Heart left ventricle (tissue), 16 donors: ENCODE data around the gene HSF4. TPM values are rescaled to one million over a fixed set of nuclear protein-coding genes. Genes with fewer than 3 reads are reported as not detected.

Source experiments
- ATAC-seq, 4 donors: fragments of 200-7000 bp; cut with Tn5 transposase; one replicate each; pipeline ENCODE4 v1.9.1; 2020 to 2022; ENCODE audit warnings: moderate library complexity in 4 of 4, mild to moderate bottlenecking in 3 of 4, moderate number of reproducible peaks in 1 of 4
- DNase-seq, 5 donors: peaks; one replicate each; pipeline ENCODE4 v3.0.0-alpha.2; 2020
- H3K27ac ChIP-seq, 12 donors: fragments of 200-600 bp; sonication (generic) in 4 of 12; one replicate each; pipeline versions ENCODE4 v1.5.0 to v1.8.0; 2016 to 2022; ENCODE audit warnings: mild to moderate bottlenecking in 2 of 12
- H3K27me3 ChIP-seq, 9 donors: fragments of 200-600 bp; sonication (generic) in 2 of 9; one replicate each; pipeline versions ENCODE4 v1.5.1 to v1.8.0; 2016 to 2022; ENCODE audit warnings: mild to moderate bottlenecking in 3 of 9
- H3K36me3 ChIP-seq, 9 donors: fragments of 200-600 bp; sonication (generic) in 2 of 9; one replicate each; pipeline versions ENCODE4 v1.5.0 to v1.8.0; 2018 to 2022; ENCODE audit warnings: mild to moderate bottlenecking in 2 of 9
- H3K4me1 ChIP-seq, 12 donors: fragments of 200-600 bp; sonication (generic) in 4 of 12; one replicate each; pipeline versions ENCODE4 v1.5.0 to v1.8.0; 2016 to 2022; ENCODE audit warnings: mild to moderate bottlenecking in 3 of 12
- H3K4me3 ChIP-seq, 12 donors: fragments of 200-600 bp; sonication (generic) in 4 of 12; one replicate each; pipeline versions ENCODE4 v1.5.0 to v1.8.0; 2017 to 2022; ENCODE audit warnings: mild to moderate bottlenecking in 9 of 12, moderate library complexity in 4 of 12
- H3K9me3 ChIP-seq, 12 donors: fragments of 200-600 bp; sonication (generic) in 4 of 12; one replicate each; pipeline versions ENCODE4 v1.5.0 to v1.8.0; 2016 to 2022; ENCODE audit warnings: mild to moderate bottlenecking in 1 of 12
- CTCF ChIP-seq, 12 donors: fragments of 200-600 bp; sonication (generic) in 4 of 12; IDR thresholded peaks; one replicate each; pipeline versions ENCODE4 v1.5.0 to v1.8.0; 2018 to 2022; ENCODE audit warnings: antibody characterized with exemption in 12 of 12, mild to moderate bottlenecking in 5 of 12
- POLR2A ChIP-seq, 2 donors: fragments of 450-650 bp; IDR thresholded peaks; one replicate each; pipeline ENCODE4 v1.6.1; 2017; ENCODE audit warnings: antibody characterized with exemption in 2 of 2, mild to moderate bottlenecking in 2 of 2, moderate library complexity in 2 of 2
- WGBS, 4 donors: extraction: QIAGEN DNeasy Blood & Tissue Kit in 2 of 4; methylation state at CpG; one replicate each; pipeline versions ENCODE4 v1.1.5 to v1.1.7; 2013 to 2018; 5-methylcytosine and 5-hydroxymethylcytosine counted together
- intact Hi-C, 10 donors: fragments of 100-400 bp; cut with DNase I; formaldehyde crosslinking; loops; one replicate each; pipeline versions ENCODE4 v1.11.1 to v1.14.2; 2022
- polyA plus RNA-seq, 2 donors: library from polyadenylated mRNA; stranded (reverse); fragments of 200-250 nt; gene quantifications; one replicate each; pipeline ENCODE4 v1.2.3, GENCODE V29; 2013
- total RNA-seq, 9 donors: library from RNA; depleted of rRNA in 2 of 9; stranded (reverse); fragments of >200 nt in 2 of 9; fragmentation: NEBNext Ultra II Directional in 3 of 9; extraction: Animal tissue kit (Norgen Biotek cat#: 25700) in 3 of 9; gene quantifications; one replicate each; pipeline versions ENCODE4 v1.1.0 to v1.2.4, GENCODE V29; 2016 to 2023
- donor health status: ischemic (EF 13 %, LVEDD 7.1; RV severe dilation, severe dysfunction).
- donor health status: healthy with polysubstance abuse.
- donor health status: DM: no; HTN: yes; CAD: no.
- donor health status: DM: no; HTN: no; CAD: no.
- donor health status: ischemic (EF 25% LVEDD 6.9; RV normal size, moderate dysfunction).
- donor health status: ischemic (EF 25% LVEDD 5.7; RV mildly dilated, moderate dysfunction).
- donor health status: healthy.
- donor health status: DM: yes; HTN: yes; CAD: no.
- donor health status: ischemic (EF 35%, LVEDD 5.7; RV mildly dilated, moderate dysfunction).
- donor health status: nonischemic (EF 11% LVEDD 7.7; RV severe dilation, severe dysfunction).
- donor health status: DM: yes; HTN: yes; CAD: no.
- donor health status: PGD.
- donor health status: ischemic (EF 29% LVEDD 5.4; RV normal size, mild dysfunction).
- donor health status: nonischemic (EF 23%, LVEDD 6.1; RV moderate dilation, normal function).

Gene HSF4
- total and polyA plus RNA-seq, 11 donors, result 5.9 to 62.5 (median 35.4) TPM

DNA sequence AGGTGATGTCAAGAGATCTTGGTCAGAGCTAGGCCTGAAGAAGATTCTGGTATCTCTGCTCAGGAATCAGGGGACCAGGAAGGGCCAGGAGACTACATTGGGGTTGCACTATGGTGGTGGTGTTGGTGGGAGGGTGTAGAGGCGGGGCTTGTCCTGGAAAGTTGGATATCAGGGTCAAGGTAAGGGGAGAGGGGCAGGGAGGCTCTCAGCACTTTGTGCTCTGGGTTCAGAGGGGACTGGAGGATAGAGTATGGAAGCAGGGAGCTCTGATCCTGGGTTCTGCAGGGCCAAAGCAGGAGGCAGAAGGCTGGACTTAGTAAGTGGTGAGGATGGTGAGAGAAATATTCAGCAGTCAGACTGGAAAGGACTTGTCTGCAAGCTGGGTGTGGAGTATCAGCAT lies 8.8 kb downstream of the HSF4 start:
- ATAC-seq (no peak), DNase-seq (no peak)
- Histone ChIP-seq H3K9me3 (no peaks in the 10 kb centered on the region), H3K4me3 (peak overlapping the region in 10 of 12 donors; percentile 29 to 65 (median 54)), H3K36me3 (peaks cover 0 to 13% (median 0%) of the 10 kb centered on the region in 9 donors), H3K4me1 (peaks cover 5 to 67% (median 53%) of the 10 kb centered on the region in 12 donors), H3K27me3 (peaks cover 0 to 9% (median 0%) of the 10 kb centered on the region in 9 donors), H3K27ac (peak overlapping the region; percentile 80 to 97 (median 92))
- intact Hi-C loops, result loop anchor here in 3 of 10 donors (5.0 to 10.0 kb wide), 2 partner anchors 59 to 74 kb away; partner anchors contain the start of genes FHOD1 (in 2 of the 3) and SLC9A5 (in 2 of the 3)
- 92 to 98% (median 94%) methylated on average over 1 of the region's 1 CpG for WGBS, 4 donors
- TF ChIP-seq CTCF (IDR thresholded peaks at IDR 0.05) (no peak), POLR2A (IDR thresholded peaks at IDR 0.05) (no peak)

DNA sequence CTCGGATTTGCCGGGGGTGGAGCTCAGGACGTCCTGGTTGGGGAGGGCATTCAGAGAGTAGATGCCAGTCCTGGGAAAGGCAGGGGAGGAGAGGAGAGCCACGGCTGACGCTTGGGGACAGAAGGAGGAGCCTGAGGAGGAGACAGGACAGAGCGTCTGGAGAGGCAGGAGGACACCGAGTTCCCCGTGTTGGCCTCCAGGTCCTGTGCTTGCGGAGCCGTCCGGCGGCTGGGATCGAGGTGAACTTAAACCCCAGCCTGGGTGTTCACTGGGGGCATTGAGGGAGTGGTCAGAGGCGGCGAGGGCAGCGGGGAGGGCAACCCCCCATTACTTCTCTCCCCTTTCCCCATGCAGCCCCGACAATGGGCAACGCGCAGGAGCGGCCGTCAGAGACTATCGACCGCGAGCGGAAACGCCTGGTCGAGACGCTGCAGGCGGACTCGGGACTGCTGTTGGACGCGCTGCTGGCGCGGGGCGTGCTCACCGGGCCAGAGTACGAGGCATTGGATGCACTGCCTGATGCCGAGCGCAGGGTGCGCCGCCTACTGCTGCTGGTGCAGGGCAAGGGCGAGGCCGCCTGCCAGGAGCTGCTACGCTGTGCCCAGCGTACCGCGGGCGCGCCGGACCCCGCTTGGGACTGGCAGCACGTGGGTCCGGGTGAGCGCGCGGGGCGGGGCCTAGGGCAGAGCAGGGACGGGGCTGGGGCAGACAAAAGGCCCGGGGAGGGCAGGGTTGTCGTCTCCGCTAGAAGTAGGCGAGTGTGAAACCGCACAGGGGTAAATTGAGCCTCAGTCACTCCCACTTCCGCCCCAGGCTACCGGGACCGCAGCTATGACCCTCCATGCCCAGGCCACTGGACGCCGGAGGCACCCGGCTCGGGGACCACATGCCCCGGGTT lies 9.5 kb downstream of the HSF4 start:
- TF ChIP-seq CTCF (IDR thresholded peaks at IDR 0.05) (peak in 9 of 12 donors; percentile 11 to 50 (median 35)), POLR2A (IDR thresholded peaks at IDR 0.05) (peak; percentile 22 to 75)
- Histone ChIP-seq H3K4me3 (peak overlapping the region; percentile 4 to 65 (median 53)), H3K4me1 (peaks cover 5 to 70% (median 58%) of the 10 kb centered on the region in 12 donors), H3K9me3 (no peaks in the 10 kb centered on the region), H3K27me3 (peaks cover 0 to 4% (median 0%) of the 10 kb centered on the region in 9 donors), H3K36me3 (peaks cover 0 to 13% (median 0%) of the 10 kb centered on the region in 9 donors), H3K27ac (peak overlapping the region; percentile 80 to 97 (median 92))
- ATAC-seq, result peak; percentile 73 to 78 (median 77)
- peak; percentile 85 to 95 (median 93) for DNase-seq
- intact Hi-C loops, result loop anchor here in 3 of 10 donors (5.0 to 10.0 kb wide), 2 partner anchors 59 to 73 kb away; partner anchors contain the start of genes FHOD1 (in 2 of the 3) and SLC9A5 (in 2 of the 3)
- 1 to 2% (median 1%) methylated on average over 13 to 71 of the region's 71 CpGs for WGBS, 4 donors

GRCh38 chr16:67174706-67175231 lies 10.2 kb downstream of the HSF4 start:
- Histone ChIP-seq H3K4me1 (peaks cover 5 to 64% (median 51%) of the 10 kb centered on the region in 12 donors), H3K36me3 (peaks cover 0 to 13% (median 0%) of the 10 kb centered on the region in 9 donors), H3K27me3 (peaks cover 0 to 4% (median 0%) of the 10 kb centered on the region in 9 donors), H3K9me3 (no peaks in the 10 kb centered on the region), H3K27ac (peak overlapping the region in 11 of 12 donors; percentile 80 to 97 (median 92)), H3K4me3 (peak overlapping the region; percentile 4 to 65 (median 53))
- intact Hi-C loops, result loop anchor here in 3 of 10 donors (5.0 to 10.0 kb wide), 2 partner anchors 60 to 73 kb away; partner anchors contain the start of genes FHOD1 (in 2 of the 3) and SLC9A5 (in 2 of the 3)
- DNase-seq, result no peak
- ATAC-seq, result no peak
- WGBS, 4 donors, result 46 to 63% (median 54%) methylated on average over 25 to 31 of the region's 31 CpGs
- no peak for TF ChIP-seq CTCF (IDR thresholded peaks at IDR 0.05)
- TF ChIP-seq POLR2A (IDR thresholded peaks at IDR 0.05), result no peak
